Activated CD8-positive, alpha-beta T cell treated with anti-CD3 and anti-CD28 coated beads, Interleukin-2, amount 10 ng/mL, durations not matched to agents 7 days and 5 days (primary cell): Measurements from ENCODE around the gene FXR2. TPM values are rescaled to one million over a fixed set of nuclear protein-coding genes. Genes with fewer than 3 reads are reported as not detected.
"Not testable (repeated sequence)": the region's sequence is repeated elsewhere in the genome, so short reads cannot be mapped to it uniquely, and the experiment has no call there.

Experiments used
- ATAC-seq: fragments of 150-1000 bp; cut with Tn5 transposase; one replicate; pipeline ENCODE4 v1.10.0; 2021; ENCODE audit warnings: moderate library complexity
- CTCF ChIA-PET: fragments of 350-600 bp; sonication (Branson Sonifier 250); formaldehyde crosslinking; loops from one replicate; lab custom pipeline; 2021; ENCODE audit warnings: antibody characterized with exemption; lab: Charles Lee
- POLR2A ChIA-PET: fragments of 350-600 bp; sonication (Branson Sonifier 250); formaldehyde crosslinking; loops from one replicate; lab custom pipeline; 2021; ENCODE audit warnings: antibody characterized with exemption; lab: Charles Lee
- DNase-seq: peaks from one replicate; pipeline ENCODE4 v3.0.0-alpha.2; 2020
- H3K27ac Mint-ChIP-seq: one replicate; pipeline ENCODE4 v1.8.0; 2021; ENCODE audit warnings: mild to moderate bottlenecking, mixed read lengths
- H3K27me3 Mint-ChIP-seq: one replicate; pipeline ENCODE4 v1.8.0; 2021; ENCODE audit warnings: low read depth, mixed read lengths
- H3K36me3 Mint-ChIP-seq: one replicate; pipeline ENCODE4 v1.8.0; 2021; ENCODE audit warnings: low read depth, mixed read lengths
- H3K4me1 Mint-ChIP-seq: one replicate; pipeline ENCODE4 v1.8.0; 2021; ENCODE audit warnings: low read depth, mixed read lengths
- H3K4me3 Mint-ChIP-seq: one replicate; pipeline ENCODE4 v1.8.0; 2021; ENCODE audit warnings: mild to moderate bottlenecking, mixed read lengths
- H3K9me3 Mint-ChIP-seq: one replicate; pipeline ENCODE4 v1.8.0; 2022; ENCODE audit warnings: mixed read lengths; ENCODE audit not compliant: insufficient read depth
- total RNA-seq, 2 experiments: library from RNA; stranded (reverse); gene quantifications; one replicate each; pipeline ENCODE4 v1.2.3, GENCODE V29; 2021

Gene FXR2
- total RNA-seq, 2 experiments from 2014 or later = 27.6 to 31.8 TPM

GRCh38 chr17:7646457-7646856 lies 31.8 kb upstream of the FXR2 start:
- CTCF ChIA-PET = interaction anchor here (0.8 to 1.6 kb wide), 2 partner anchors 14 to 41 kb away, joined by 3 to 4 read pairs; partner anchors contain the start of gene TP53
- POLR2A ChIA-PET = no interaction called here
- H3K27me3 Mint-ChIP-seq = peaks cover 34% of the 10 kb centered on the region
- no peaks in the 10 kb centered on the region for H3K36me3 Mint-ChIP-seq
- peaks cover 21% of the 10 kb centered on the region for H3K4me1 Mint-ChIP-seq
- no peak overlapping the region for H3K27ac Mint-ChIP-seq
- DNase-seq (no peak), ATAC-seq (no peak)
- no peak overlapping the region for H3K4me3 Mint-ChIP-seq
- no peaks in the 10 kb centered on the region for H3K9me3 Mint-ChIP-seq

GRCh38 chr17:7644775-7645174 lies 30.1 kb upstream of the FXR2 start:
- ChIA-PET CTCF (no interaction called here), POLR2A (no interaction called here)
- Mint-ChIP-seq H3K36me3 (no peaks in the 10 kb centered on the region), H3K27me3 (peaks cover 19% of the 10 kb centered on the region), H3K4me1 (peaks cover 8% of the 10 kb centered on the region), H3K9me3 (no peaks in the 10 kb centered on the region), H3K27ac (no peak overlapping the region), H3K4me3 (no peak overlapping the region)
- DNase-seq = no peak
- no peak for ATAC-seq

GRCh38 chr17:7641635-7642034 lies 26.9 kb upstream of the FXR2 start:
- CTCF ChIA-PET = interaction anchor here (2.1 to 2.3 kb wide), 2 partner anchors 9 to 46 kb away, joined by 10 to 14 read pairs; partner anchors contain the start of genes TP53 and WRAP53
- ATAC-seq, H3K9me3 Mint-ChIP-seq, DNase-seq, H3K4me1 Mint-ChIP-seq, H3K36me3 Mint-ChIP-seq, H3K27ac Mint-ChIP-seq: not testable (repeated sequence)
- peaks cover 13% of the 10 kb centered on the region for H3K27me3 Mint-ChIP-seq
- POLR2A ChIA-PET = interaction anchor here (0.9 to 1.8 kb wide), 2 partner anchors 40 to 46 kb away, joined by 3 to 6 read pairs; partner anchors contain the start of gene TP53
- H3K4me3 Mint-ChIP-seq = peak overlapping the region; percentile 34

GRCh38 chr17:7640783-7641182 lies 26.1 kb upstream of the FXR2 start:
- ChIA-PET POLR2A (interaction anchor here (1.8 kb wide), 1 partner anchor 47 kb away, joined by 6 read pairs; the partner anchor contains the start of gene TP53), CTCF (interaction anchor here (2.1 to 2.3 kb wide), 3 partner anchors 8 to 47 kb away, joined by 4 to 14 read pairs (median 10); partner anchors contain the start of genes TP53 and WRAP53)
- H3K27me3 Mint-ChIP-seq = peaks cover 9% of the 10 kb centered on the region
- ATAC-seq (no peak), DNase-seq (no peak)
- no peak overlapping the region for H3K4me3 Mint-ChIP-seq
- H3K27ac Mint-ChIP-seq = no peak overlapping the region
- H3K36me3 Mint-ChIP-seq = no peaks in the 10 kb centered on the region
- no peaks in the 10 kb centered on the region for H3K9me3 Mint-ChIP-seq
- peaks cover 8% of the 10 kb centered on the region for H3K4me1 Mint-ChIP-seq

GRCh38 chr17:7636163-7636562 lies 21.5 kb upstream of the FXR2 start:
- ChIA-PET CTCF (interaction anchor here (7.5 kb wide), 1 partner anchor 51 kb away, joined by 129 read pairs; the partner anchor contains the start of genes TP53 and WRAP53), POLR2A (no interaction called here)
- H3K4me1 Mint-ChIP-seq = peaks cover 2% of the 10 kb centered on the region
- ATAC-seq = no peak
- H3K36me3 Mint-ChIP-seq = no peaks in the 10 kb centered on the region
- DNase-seq = no peak
- H3K4me3 Mint-ChIP-seq = no peak overlapping the region
- H3K27ac Mint-ChIP-seq = no peak overlapping the region
- H3K27me3 Mint-ChIP-seq = peaks cover 2% of the 10 kb centered on the region
- no peaks in the 10 kb centered on the region for H3K9me3 Mint-ChIP-seq

GRCh38 chr17:7634384-7634783 lies 19.7 kb upstream of the FXR2 start:
- DNase-seq (no peak), ATAC-seq (no peak)
- H3K9me3 Mint-ChIP-seq = no peaks in the 10 kb centered on the region
- no peak overlapping the region for H3K27ac Mint-ChIP-seq
- no peaks in the 10 kb centered on the region for H3K36me3 Mint-ChIP-seq
- POLR2A ChIA-PET = interaction anchor here (9.6 kb wide), 1 partner anchor 53 kb away, joined by 101 read pairs; the partner anchor contains the start of genes TP53 and WRAP53
- H3K27me3 Mint-ChIP-seq = peaks cover 2% of the 10 kb centered on the region
- CTCF ChIA-PET = interaction anchor here (7.5 kb wide), 1 partner anchor 53 kb away, joined by 129 read pairs; the partner anchor contains the start of genes TP53 and WRAP53
- no peak overlapping the region for H3K4me3 Mint-ChIP-seq
- H3K4me1 Mint-ChIP-seq = peaks cover 2% of the 10 kb centered on the region

- Mint-ChIP-seq H3K9me3 (no peaks in the 10 kb centered on the region), H3K36me3 (no peaks in the 10 kb centered on the region), H3K27ac (no peak overlapping the region), H3K4me3 (no peak overlapping the region), H3K4me1 (peaks cover 2% of the 10 kb centered on the region), H3K27me3 (no peaks in the 10 kb centered on the region)
- POLR2A ChIA-PET = interaction anchor here (1.0 to 9.6 kb wide), 2 partner anchors 10 to 54 kb away, joined by 3 to 101 read pairs; partner anchors contain the start of genes TP53 and WRAP53
- DNase-seq (no peak), ATAC-seq (no peak)
- CTCF ChIA-PET = interaction anchor here (0.6 to 7.5 kb wide), 13 partner anchors 9 to 81 kb away, joined by 3 to 129 read pairs (median 3); partner anchors contain the start of genes ATP1B2, TP53 and WRAP53
Observed at GRCh38 chr17:7633093-7633492, 18.4 kb upstream of the FXR2 start.

GRCh38 chr17:7632492-7632894 lies 17.8 kb upstream of the FXR2 start:
- Mint-ChIP-seq H3K9me3 (no peaks in the 10 kb centered on the region), H3K27ac (no peak overlapping the region), H3K4me3 (no peak overlapping the region), H3K27me3 (no peaks in the 10 kb centered on the region), H3K36me3 (no peaks in the 10 kb centered on the region), H3K4me1 (peaks cover 4% of the 10 kb centered on the region)
- ATAC-seq (no peak), DNase-seq (peak; percentile 62)
- CTCF ChIA-PET = interaction anchor here (0.6 to 7.5 kb wide), 14 partner anchors 9 to 81 kb away, joined by 3 to 129 read pairs (median 3); partner anchors contain the start of genes ATP1B2, TP53 and WRAP53
- POLR2A ChIA-PET = interaction anchor here (1.0 to 9.6 kb wide), 2 partner anchors 10 to 55 kb away, joined by 3 to 101 read pairs; partner anchors contain the start of genes TP53 and WRAP53

- peaks cover 11% of the 10 kb centered on the region for H3K4me1 Mint-ChIP-seq
- ChIA-PET CTCF (interaction anchor here (0.8 to 7.5 kb wide), 14 partner anchors 10 to 585 kb away, joined by 3 to 129 read pairs (median 4); partner anchors contain the start of genes ATP1B2, FXR2, TP53 and WRAP53), POLR2A (interaction anchor here (9.6 kb wide), 1 partner anchor 55 kb away, joined by 101 read pairs; the partner anchor contains the start of genes TP53 and WRAP53)
- DNase-seq (no peak), ATAC-seq (no peak)
- H3K9me3 Mint-ChIP-seq = no peaks in the 10 kb centered on the region
- H3K4me3 Mint-ChIP-seq = no peak overlapping the region
- no peaks in the 10 kb centered on the region for H3K36me3 Mint-ChIP-seq
- no peak overlapping the region for H3K27ac Mint-ChIP-seq
- no peaks in the 10 kb centered on the region for H3K27me3 Mint-ChIP-seq
Observed at GRCh38 chr17:7631398-7632380, 17.0 kb upstream of the FXR2 start.

GRCh38 chr17:7629939-7630571 lies 15.4 kb upstream of the FXR2 start, which contains the start of gene SHBG:
Gene SHBG, plus strand, starts transcription at chr17:7630135. Its CDS starts 38 bp downstream, at chr17:7630173.
- peaks cover 5% of the 10 kb centered on the region for H3K36me3 Mint-ChIP-seq
- ATAC-seq = no peak

More at GRCh38 chr17:7629939-7630571, 15.4 kb upstream of the FXR2 start, which contains the start of gene SHBG:
- H3K9me3 Mint-ChIP-seq = no peaks in the 10 kb centered on the region
- no peaks in the 10 kb centered on the region for H3K27me3 Mint-ChIP-seq
- DNase-seq = no peak
- no peak within 1 kb of the TSS for H3K4me3 Mint-ChIP-seq
- ChIA-PET CTCF (interaction anchor here (0.9 to 7.5 kb wide), 4 partner anchors 15 to 584 kb away, joined by 3 to 129 read pairs (median 4); partner anchors contain the start of genes FXR2, TP53 and WRAP53), POLR2A (interaction anchor here (9.6 kb wide), 1 partner anchor 57 kb away, joined by 101 read pairs; the partner anchor contains the start of genes TP53 and WRAP53)
- H3K4me1 Mint-ChIP-seq = peaks cover 14% of the 10 kb centered on the region
- H3K27ac Mint-ChIP-seq = no peak within 1 kb of the TSS
